Stimulated activated CD4-positive, alpha-beta T cell treated with anti-CD3 and anti-CD28 coated beads, Interleukin-4, amount 100 ng/mL, for 1 hour (primary cell): Measurements from ENCODE around the gene CD37.

Source experiments
- DNase-seq: peaks from one replicate; pipeline ENCODE4 v3.0.0-alpha.2; 2020

CD37 gene

GRCh38 chr19:49383599-49383998, 48.4 kb downstream of the CD37 start:
- DNase-seq, result no peak

GRCh38 chr19:49387936-49388372, 52.7 kb downstream of the CD37 start, which contains the start of gene KASH5:
Gene KASH5, plus strand, starts transcription at chr19:49388249. Its CDS starts 2,635 bp downstream, at chr19:49390884.
- DNase-seq, result peak; percentile 91

GRCh38 chr19:49389406-49389805, 54.2 kb downstream of the CD37 start:
- no peak for DNase-seq
